Subcutaneous adipose tissue (tissue), 4 donors: ENCODE measurements around the gene SYNGR3. TPM values are rescaled to one million over a fixed set of nuclear protein-coding genes. Genes with fewer than 3 reads are reported as not detected.

Source experiments
- total RNA-seq, 4 donors: library from RNA; depleted of rRNA; stranded (reverse); fragments of >200 nt; gene quantifications; one replicate each; pipeline ENCODE4 v1.1.0, GENCODE V29; 2016
- TF ChIP-seq, protein P1 (sequence below): fragments of 450-650 bp; IDR thresholded peaks from one replicate; pipeline ENCODE4 v1.5.1; 2016; ENCODE audit warnings: low read depth, mild to moderate bottlenecking, control low read depth, antibody characterized with exemption, moderate library complexity

SYNGR3 gene
- total RNA-seq, 4 donors from 2014 or later, result not detected

DNA sequence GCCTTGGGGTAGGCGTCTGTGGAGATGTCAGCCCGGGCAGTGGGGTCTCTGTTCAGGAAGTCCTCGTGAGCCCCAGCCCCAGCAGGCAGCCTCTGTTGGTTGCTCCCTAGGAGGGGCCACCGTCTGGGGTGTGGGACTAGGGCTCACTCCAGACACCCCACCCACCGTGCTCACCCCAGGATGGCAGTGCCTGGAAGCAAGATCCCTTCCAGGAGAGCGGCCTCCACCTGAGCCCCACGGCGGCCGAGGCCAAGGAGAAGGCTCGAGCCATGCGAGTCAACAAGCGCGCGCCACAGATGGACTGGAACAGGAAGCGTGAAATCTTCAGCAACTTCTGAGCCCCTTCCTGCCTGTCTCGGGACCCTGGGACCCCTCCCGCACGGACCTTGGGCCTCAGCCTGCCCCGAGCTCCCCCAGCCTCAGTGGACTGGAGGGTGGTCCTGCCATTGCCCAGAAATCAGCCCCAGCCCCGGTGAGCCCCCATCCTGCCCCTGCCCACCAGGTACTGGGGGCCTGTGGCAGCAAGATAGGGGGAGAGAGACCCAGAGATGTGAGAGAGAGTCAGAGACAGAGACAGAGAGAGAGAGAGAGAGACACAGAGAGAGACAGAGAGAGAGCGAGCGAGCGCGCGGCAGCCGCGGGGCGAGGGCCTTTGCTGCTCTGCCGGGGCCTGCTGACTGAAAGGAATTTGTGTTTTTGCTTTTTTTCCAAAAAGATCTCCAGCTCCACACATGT, 48.0 kb downstream of the SYNGR3 start:
- TF ChIP-seq, protein P1, sequence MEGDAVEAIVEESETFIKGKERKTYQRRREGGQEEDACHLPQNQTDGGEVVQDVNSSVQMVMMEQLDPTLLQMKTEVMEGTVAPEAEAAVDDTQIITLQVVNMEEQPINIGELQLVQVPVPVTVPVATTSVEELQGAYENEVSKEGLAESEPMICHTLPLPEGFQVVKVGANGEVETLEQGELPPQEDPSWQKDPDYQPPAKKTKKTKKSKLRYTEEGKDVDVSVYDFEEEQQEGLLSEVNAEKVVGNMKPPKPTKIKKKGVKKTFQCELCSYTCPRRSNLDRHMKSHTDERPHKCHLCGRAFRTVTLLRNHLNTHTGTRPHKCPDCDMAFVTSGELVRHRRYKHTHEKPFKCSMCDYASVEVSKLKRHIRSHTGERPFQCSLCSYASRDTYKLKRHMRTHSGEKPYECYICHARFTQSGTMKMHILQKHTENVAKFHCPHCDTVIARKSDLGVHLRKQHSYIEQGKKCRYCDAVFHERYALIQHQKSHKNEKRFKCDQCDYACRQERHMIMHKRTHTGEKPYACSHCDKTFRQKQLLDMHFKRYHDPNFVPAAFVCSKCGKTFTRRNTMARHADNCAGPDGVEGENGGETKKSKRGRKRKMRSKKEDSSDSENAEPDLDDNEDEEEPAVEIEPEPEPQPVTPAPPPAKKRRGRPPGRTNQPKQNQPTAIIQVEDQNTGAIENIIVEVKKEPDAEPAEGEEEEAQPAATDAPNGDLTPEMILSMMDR, result no peak

DNA sequence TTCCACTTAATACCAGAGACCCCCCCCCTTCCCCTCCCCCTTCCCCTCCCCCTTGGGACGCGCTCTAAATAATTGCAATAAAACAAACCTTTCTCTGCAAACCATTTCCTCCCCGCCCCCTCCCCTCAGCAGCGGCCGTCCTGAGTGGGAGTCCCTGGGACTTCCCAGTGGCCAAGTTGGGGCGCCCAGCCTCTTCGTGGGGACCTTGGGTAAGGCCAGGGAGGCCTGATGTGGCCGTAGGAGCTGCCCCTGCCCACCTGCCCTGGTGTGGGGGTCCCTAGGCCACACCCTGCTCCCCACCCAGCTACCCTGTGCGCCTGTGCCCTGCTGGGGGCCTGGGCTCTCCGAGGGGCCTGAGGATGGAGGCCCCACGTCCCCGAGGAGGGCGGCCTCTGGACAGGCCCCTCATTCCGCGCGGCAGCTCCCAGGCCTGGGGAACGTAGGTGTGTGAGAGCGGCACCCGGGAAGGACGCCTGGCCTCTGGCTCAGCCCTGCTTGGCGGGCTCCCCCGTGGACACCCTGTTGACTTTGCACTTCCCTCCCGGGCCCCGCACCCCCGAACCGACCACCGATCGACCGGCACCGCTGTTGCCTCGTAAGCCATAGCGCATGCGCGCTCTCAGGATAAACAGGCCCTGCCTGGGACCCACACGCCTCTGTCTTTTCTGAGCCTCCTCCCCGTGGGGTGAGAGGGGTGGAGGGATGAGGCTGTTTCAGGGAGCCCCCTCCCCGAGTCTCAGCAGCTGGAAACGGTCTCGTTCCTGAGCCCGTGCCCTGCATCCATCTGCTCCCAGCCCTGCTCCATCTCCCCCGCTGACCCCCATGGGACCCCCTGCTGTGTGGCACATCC, 48.8 kb downstream of the SYNGR3 start:
- TF ChIP-seq, protein P1, result no peak

DNA sequence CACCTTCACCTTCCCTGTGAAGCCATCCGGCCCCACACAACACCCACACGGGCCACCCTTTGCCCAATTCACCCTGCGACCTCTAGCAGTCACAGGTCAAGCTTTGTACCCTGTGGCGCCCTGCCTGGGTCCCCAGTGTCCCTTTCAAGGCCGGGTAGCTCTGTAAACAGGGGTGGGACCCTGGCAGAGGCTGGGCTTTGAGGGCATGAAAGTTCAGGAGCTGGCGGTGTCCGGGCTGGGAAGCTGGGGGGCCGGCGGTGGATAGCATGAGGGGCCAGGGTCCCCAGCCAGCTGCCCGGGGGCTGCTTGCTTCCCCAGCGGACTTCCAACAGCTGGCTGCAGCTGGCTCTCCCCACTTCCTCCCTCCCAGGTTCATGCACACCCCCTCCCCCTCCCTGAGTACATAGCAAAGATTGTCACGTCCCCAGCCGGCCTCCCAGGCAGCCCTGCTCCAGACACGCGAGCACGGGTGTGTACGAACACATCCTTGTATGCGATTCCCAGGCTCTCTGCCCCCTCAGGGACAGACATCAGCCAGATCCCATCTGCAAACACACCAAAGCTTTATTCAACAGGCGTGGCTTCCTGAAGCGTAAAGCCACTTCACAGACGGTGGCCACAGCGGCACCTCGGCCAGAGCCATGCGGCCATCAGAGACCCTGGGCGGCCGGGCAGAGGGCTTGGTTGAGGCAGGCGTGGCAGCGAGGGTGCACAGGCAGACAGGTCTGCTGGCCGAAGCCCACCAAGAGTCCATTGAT, 49.7 kb downstream of the SYNGR3 start:
- TF ChIP-seq, protein P1, result no peak

DNA sequence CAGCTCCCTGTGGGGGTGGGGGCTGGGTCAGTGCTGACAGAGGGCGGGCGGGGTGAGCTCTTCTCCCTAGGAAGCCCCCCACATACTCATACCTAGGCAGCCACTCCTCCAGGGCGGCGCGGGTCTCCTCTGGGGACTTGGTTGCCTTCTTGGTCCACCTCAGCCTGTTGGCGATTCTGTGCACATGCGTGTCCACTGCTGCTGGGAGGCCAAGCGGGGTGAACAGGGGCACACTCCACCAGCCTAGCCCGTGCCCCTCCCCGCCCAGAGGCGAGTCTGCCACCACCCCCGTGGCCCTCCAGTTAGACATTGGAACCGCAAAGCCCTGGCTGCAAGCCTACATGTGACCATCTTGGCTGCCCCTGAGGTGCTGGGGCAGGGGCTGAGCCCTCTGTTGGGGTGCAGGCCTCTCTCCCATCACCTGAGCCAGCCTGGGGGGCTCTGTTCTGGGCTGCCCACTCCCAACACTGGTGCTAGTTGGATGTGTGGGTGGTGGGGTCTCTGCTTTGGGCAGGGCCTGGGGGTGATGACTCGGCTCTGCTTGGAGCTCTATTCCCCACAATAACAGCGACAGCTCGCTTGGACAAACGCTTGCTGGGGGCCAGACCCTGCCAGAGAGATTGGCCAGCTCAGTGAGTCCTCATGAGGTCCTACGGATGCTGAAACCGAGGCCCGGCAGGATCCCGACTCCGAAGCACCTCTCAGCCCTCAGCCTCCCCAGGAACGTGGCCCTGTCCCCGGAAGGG, 50.4 kb downstream of the SYNGR3 start:
- TF ChIP-seq, protein P1, result no peak

DNA sequence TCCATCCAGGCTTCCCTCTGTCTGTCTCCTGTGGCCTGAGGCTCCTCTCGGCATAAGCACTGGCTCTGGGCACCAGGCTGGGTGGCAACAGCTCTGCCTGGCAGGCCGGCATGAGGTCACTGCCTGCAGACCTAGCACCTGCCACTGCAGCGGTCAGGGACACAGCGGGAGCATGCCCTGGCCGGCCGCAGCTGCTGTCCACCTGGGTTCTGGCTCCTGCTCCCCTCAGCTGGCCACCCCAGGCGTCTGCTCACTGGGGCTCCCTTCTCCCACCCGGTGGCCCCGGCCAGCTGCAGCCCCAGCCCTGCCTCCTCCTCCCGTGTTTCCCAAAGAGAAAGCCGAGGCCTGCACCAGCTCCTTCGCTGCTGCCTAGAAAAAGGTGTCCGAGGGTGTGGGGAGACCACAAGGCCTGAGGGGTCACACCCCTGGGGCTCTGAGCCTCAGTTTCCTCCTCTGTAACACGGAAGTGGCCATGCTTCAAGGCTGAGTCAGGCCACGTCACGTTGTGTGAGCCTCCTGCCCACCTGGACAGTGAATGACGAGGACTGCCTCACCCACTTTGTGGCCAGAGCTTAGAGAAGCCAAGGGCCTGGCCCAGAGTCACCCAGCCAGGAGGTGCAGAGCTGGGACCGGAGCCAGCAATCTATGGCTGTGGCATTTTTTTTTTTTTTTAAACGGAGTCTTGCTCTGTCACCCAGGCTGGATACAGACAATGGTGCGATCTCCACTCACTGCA, 51.2 kb downstream of the SYNGR3 start:
- TF ChIP-seq, protein P1, result no peak

DNA sequence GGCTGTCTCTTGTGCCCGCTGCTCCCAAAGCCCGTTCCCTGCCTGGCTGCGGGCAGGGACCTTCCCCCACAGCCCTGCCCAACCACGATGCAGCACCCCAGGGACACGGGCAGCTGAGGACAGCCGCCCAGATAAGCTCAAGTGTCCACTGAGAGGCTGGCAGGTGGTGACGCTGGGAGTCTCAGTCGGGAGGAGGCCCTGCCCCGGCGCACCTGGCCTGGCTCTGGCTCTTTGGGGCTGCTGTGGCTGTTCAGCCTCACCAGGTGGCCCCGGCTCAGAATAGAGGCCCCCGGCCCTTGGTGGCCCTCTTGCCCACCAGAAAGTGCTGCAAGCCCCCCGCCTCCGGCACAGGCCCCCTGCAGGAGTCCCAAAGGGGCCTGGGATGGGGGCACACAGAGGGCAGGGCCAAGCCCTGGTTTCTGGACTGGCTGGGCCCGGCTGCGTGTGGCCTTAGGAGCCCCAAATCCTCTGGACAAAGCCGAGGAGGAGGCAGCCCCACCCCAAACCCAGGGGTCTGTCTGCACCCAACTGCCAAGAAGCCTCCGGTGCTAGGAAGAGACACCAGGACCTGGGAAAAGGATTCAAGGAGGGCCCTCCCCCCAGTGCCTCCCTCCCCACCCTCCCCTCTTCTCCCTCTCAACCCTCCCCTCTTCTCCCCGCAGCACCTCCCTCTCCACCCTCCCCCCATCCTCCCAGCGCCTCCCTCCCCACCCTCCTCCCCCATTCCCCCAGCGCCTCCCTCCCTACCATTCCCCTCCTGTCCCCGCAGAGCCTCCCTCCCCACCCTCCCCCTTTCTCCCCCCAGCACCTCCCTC, 52.6 kb downstream of the SYNGR3 start:
- TF ChIP-seq, protein P1, result no peak
